Urothelium cell line (cell line): ENCODE measurements around the gene FXYD7.
"Not testable (repeated sequence)": the region's sequence is repeated elsewhere in the genome, so short reads cannot be mapped to it uniquely, and the experiment has no call there.

Source experiments
- DNase-seq: peaks from one replicate; pipeline ENCODE4 v3.0.0; 2011; ENCODE audit warnings: low spot score, mixed read lengths
- FAIRE-seq: peaks from 2 replicates; lab custom pipeline; 2011; peaks lifted over from hg19 to GRCh38; lab: Jason Lieb, UNC

The FXYD7 gene

GRCh38 chr19:35194012-35194984, 51.2 kb downstream of the FXYD7 start:
- DNase-seq (no peak), FAIRE-seq (no peak)

GRCh38 chr19:35195830-35196229, 52.8 kb downstream of the FXYD7 start:
- DNase-seq (no peak), FAIRE-seq (no peak)

- DNase-seq, FAIRE-seq: not testable (repeated sequence)
These were observed 53.8 kb downstream of the FXYD7 start for GRCh38 chr19:35196861-35197260.

GRCh38 chr19:35199481-35199880, 56.4 kb downstream of the FXYD7 start:
- DNase-seq: no peak
- FAIRE-seq: no peak

GRCh38 chr19:35202722-35203688, 60.0 kb downstream of the FXYD7 start:
- DNase-seq (no peak), FAIRE-seq (no peak)
